SU-DHL-6 (cell line): ENCODE results near the gene CSRNP2.

ENCODE experiments used
- CTCF ChIP-seq: fragments of 200-600 bp; sonication (generic); IDR thresholded peaks from one replicate; pipeline ENCODE4 v1.5.1; 2017; ENCODE audit warnings: antibody characterized with exemption, mild to moderate bottlenecking, low read length, moderate library complexity; ENCODE audit not compliant: insufficient read depth, poor library complexity, severe bottlenecking
- EZH2phosphoT487 ChIP-seq: fragments of 200-600 bp; sonication (generic), shearing (Covaris generic); conservative IDR thresholded peaks from 2 replicates; pipeline ENCODE4 v1.6.1; 2018; ENCODE audit warnings: mild to moderate bottlenecking, antibody characterized with exemption, low read length, moderate library complexity, mixed read lengths

- TF ChIP-seq EZH2phosphoT487, result no peak
- TF ChIP-seq CTCF, result no peak
These were observed 15.2 kb upstream of the CSRNP2 start for GRCh38 chr12:51098611-51099010.
